SK-N-SH treated with all-trans-retinoic acid at 6 μM for 48 hours (cell line): ENCODE results near the gene P2RY8.

Experiments used
- ATAC-seq: fragments of 200-7000 bp; cut with Tn5 transposase; 3 replicates; pipeline ENCODE4 v1.9.1; 2020; ENCODE audit warnings: mild to moderate bottlenecking, moderate library complexity
- ARNTL ChIP-seq: fragments of 450-650 bp; formaldehyde crosslinking; IDR thresholded peaks from 2 replicates; pipeline ENCODE4 v1.5.0; 2020; ENCODE audit warnings: low read depth, mild to moderate bottlenecking, moderate library complexity, borderline replicate concordance
- BACH2 ChIP-seq: fragments of 250-450 bp; sonication (Bioruptor Pico); IDR thresholded peaks from 2 replicates; pipeline ENCODE4 v1.9.0; 2021; ENCODE audit warnings: mild to moderate bottlenecking, borderline replicate concordance
- CSDC2 ChIP-seq: fragments of 250-450 bp; sonication (Bioruptor Pico); IDR thresholded peaks from 2 replicates; pipeline ENCODE4 v1.5.0; 2020; ENCODE audit warnings: mild to moderate bottlenecking, moderate library complexity
- ESRRG ChIP-seq: fragments of 250-450 bp; sonication (Bioruptor Pico); IDR thresholded peaks from 2 replicates; pipeline ENCODE4 v1.6.1; 2021; ENCODE audit warnings: mild to moderate bottlenecking
- GLIS3 ChIP-seq: fragments of 250-450 bp; sonication (Bioruptor Pico); IDR thresholded peaks from 2 replicates; pipeline ENCODE4 v1.5.0; 2020; ENCODE audit warnings: mild to moderate bottlenecking, moderate library complexity
- ISL1 ChIP-seq: fragments of 250-450 bp; sonication (Bioruptor Pico); IDR thresholded peaks from 2 replicates; pipeline ENCODE4 v2.1.2; 2022; ENCODE audit warnings: mild to moderate bottlenecking, moderate library complexity
- OSR1 ChIP-seq: fragments of 250-450 bp; sonication (Bioruptor Pico); IDR thresholded peaks from 2 replicates; pipeline ENCODE4 v1.8.0; 2022; ENCODE audit warnings: moderate library complexity, mild to moderate bottlenecking, inconsistent platforms
- PPARA ChIP-seq: fragments of 250-450 bp; sonication (Bioruptor Pico); IDR thresholded peaks from 2 replicates; pipeline ENCODE4 v1.5.0; 2020; ENCODE audit warnings: mild to moderate bottlenecking, borderline replicate concordance
- RARB ChIP-seq: fragments of 250-450 bp; sonication (Bioruptor Pico); IDR thresholded peaks from 2 replicates; pipeline ENCODE4 v1.8.0; 2021; ENCODE audit warnings: mild to moderate bottlenecking, moderate library complexity
- SNAI2 ChIP-seq: fragments of 250-450 bp; sonication (Bioruptor Pico); IDR thresholded peaks from 2 replicates; pipeline ENCODE4 v1.5.0; 2020; ENCODE audit warnings: mild to moderate bottlenecking, moderate library complexity
- TCF4 ChIP-seq: fragments of 250-450 bp; sonication (Bioruptor Pico); IDR thresholded peaks from 2 replicates; pipeline ENCODE4 v1.8.0; 2021; ENCODE audit warnings: mild to moderate bottlenecking, moderate library complexity, borderline replicate concordance
- TOX ChIP-seq: fragments of 250-450 bp; sonication (Bioruptor Pico); IDR thresholded peaks from 2 replicates; pipeline ENCODE4 v1.8.0; 2021; ENCODE audit warnings: mild to moderate bottlenecking, moderate library complexity, borderline replicate concordance
- ZFP3 ChIP-seq: fragments of 250-450 bp; sonication (Bioruptor Pico); IDR thresholded peaks from 2 replicates; pipeline ENCODE4 v1.5.0; 2020; ENCODE audit warnings: mild to moderate bottlenecking, moderate library complexity
- ZFP30 ChIP-seq: fragments of 450-650 bp; formaldehyde crosslinking; IDR thresholded peaks from 2 replicates; pipeline ENCODE4 v1.5.0; 2022; ENCODE audit warnings: mild to moderate bottlenecking, moderate library complexity
- ZNF565 ChIP-seq: fragments of 450-650 bp; formaldehyde crosslinking; conservative IDR thresholded peaks from 2 replicates; pipeline ENCODE4 v1.5.0; 2020; ENCODE audit warnings: low read depth, mild to moderate bottlenecking, moderate library complexity
- ZNF70 ChIP-seq: fragments of 450-650 bp; formaldehyde crosslinking; IDR thresholded peaks from 2 replicates; pipeline ENCODE4 v1.5.0; 2020; ENCODE audit warnings: mild to moderate bottlenecking, moderate library complexity
- ZNF8 ChIP-seq: fragments of 450-650 bp; formaldehyde crosslinking; IDR thresholded peaks from 2 replicates; pipeline ENCODE4 v1.5.0; 2020; ENCODE audit warnings: mild to moderate bottlenecking, moderate library complexity
- TF ChIP-seq, protein P1 (sequence below): fragments of 250-450 bp; sonication (Bioruptor Pico); IDR thresholded peaks from 2 replicates; pipeline ENCODE4 v1.5.0; 2020; ENCODE audit warnings: mild to moderate bottlenecking, moderate library complexity
- TF ChIP-seq, protein P2 (sequence below): fragments of 250-450 bp; sonication (Bioruptor Pico); IDR thresholded peaks from 2 replicates; pipeline ENCODE4 v1.5.1; 2021; ENCODE audit warnings: mild to moderate bottlenecking, moderate library complexity
- TF ChIP-seq, protein P3 (sequence below): fragments of 250-450 bp; sonication (Bioruptor Pico); IDR thresholded peaks from 2 replicates; pipeline ENCODE4 v1.5.1; 2020; ENCODE audit warnings: low read depth, mild to moderate bottlenecking, moderate library complexity
- TF ChIP-seq, protein P4 (sequence below): fragments of 250-450 bp; sonication (Bioruptor Pico); IDR thresholded peaks from 2 replicates; pipeline ENCODE4 v1.8.0; 2020; ENCODE audit warnings: mild to moderate bottlenecking, moderate library complexity, borderline replicate concordance
- TF ChIP-seq, protein P5 (sequence below): fragments of 250-450 bp; sonication (Bioruptor Pico); IDR thresholded peaks from 2 replicates; pipeline ENCODE4 v1.8.0; 2021; ENCODE audit warnings: low read depth, mild to moderate bottlenecking, moderate library complexity, borderline replicate concordance

The P2RY8 gene

DNA sequence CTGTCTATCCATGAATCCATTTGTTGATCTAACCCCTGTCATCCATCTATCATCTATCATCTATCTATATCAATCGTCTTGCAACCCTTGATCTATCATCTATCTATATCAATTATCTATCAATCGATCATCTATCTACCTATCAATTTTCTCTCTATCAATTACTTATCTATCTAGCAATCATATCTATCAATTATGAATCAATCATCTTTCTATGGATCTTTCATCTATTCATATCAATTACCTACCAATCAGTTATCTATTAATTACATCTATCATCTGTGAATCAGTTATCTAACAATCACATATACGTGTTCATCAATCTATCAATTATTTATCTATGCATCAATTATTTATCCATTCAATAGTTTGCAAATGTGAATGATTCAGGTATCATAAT is 59.8 kb downstream of the P2RY8 start:
- no peak for ATAC-seq
- TF ChIP-seq PPARA (CRISPR knock-in tag): no peak
- TF ChIP-seq ZFP30 (CRISPR knock-in tag): no peak
- TF ChIP-seq RARB (CRISPR knock-in tag): no peak
- no peak for TF ChIP-seq OSR1 (CRISPR knock-in tag)
- TF ChIP-seq TOX (CRISPR knock-in tag): no peak
- TF ChIP-seq ZNF70 (CRISPR knock-in tag): no peak
- TF ChIP-seq, all 23 proteins: peak for 0

DNA sequence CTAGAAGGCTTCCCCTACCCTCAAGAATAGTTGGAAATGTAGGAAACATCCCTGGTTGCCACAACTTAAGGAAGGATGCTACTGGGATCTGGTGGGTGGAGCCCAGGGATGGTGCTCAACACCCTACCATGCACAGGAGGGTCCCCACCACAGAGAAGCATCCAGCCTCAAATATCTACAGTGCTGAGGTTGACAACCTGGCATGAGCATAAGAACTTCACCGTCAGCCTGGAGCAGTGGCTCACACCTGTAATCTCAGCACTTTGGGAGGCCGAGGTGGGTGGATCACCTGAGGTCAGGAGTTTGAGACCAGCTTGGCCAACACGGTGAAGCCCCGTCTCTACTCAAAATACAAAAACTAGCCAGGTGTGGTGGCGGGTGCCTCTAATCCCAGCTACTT is 60.3 kb downstream of the P2RY8 start:
- TF ChIP-seq ISL1 (CRISPR knock-in tag) (no peak), OSR1 (CRISPR knock-in tag) (no peak), SNAI2 (CRISPR knock-in tag) (no peak), PPARA (CRISPR knock-in tag) (no peak), ARNTL (no peak), ZNF565 (CRISPR knock-in tag) (no peak), ZNF70 (CRISPR knock-in tag) (no peak), BACH2 (CRISPR knock-in tag) (no peak), ESRRG (no peak), RARB (CRISPR knock-in tag) (no peak), ZFP3 (CRISPR knock-in tag) (no peak), TCF4 (CRISPR knock-in tag) (no peak), CSDC2 (CRISPR knock-in tag) (no peak), GLIS3 (CRISPR knock-in tag) (no peak)
- TF ChIP-seq, protein P1, sequence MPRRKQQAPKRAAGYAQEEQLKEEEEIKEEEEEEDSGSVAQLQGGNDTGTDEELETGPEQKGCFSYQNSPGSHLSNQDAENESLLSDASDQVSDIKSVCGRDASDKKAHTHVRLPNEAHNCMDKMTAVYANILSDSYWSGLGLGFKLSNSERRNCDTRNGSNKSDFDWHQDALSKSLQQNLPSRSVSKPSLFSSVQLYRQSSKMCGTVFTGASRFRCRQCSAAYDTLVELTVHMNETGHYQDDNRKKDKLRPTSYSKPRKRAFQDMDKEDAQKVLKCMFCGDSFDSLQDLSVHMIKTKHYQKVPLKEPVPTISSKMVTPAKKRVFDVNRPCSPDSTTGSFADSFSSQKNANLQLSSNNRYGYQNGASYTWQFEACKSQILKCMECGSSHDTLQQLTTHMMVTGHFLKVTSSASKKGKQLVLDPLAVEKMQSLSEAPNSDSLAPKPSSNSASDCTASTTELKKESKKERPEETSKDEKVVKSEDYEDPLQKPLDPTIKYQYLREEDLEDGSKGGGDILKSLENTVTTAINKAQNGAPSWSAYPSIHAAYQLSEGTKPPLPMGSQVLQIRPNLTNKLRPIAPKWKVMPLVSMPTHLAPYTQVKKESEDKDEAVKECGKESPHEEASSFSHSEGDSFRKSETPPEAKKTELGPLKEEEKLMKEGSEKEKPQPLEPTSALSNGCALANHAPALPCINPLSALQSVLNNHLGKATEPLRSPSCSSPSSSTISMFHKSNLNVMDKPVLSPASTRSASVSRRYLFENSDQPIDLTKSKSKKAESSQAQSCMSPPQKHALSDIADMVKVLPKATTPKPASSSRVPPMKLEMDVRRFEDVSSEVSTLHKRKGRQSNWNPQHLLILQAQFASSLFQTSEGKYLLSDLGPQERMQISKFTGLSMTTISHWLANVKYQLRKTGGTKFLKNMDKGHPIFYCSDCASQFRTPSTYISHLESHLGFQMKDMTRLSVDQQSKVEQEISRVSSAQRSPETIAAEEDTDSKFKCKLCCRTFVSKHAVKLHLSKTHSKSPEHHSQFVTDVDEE: no peak
- TF ChIP-seq, protein P2, sequence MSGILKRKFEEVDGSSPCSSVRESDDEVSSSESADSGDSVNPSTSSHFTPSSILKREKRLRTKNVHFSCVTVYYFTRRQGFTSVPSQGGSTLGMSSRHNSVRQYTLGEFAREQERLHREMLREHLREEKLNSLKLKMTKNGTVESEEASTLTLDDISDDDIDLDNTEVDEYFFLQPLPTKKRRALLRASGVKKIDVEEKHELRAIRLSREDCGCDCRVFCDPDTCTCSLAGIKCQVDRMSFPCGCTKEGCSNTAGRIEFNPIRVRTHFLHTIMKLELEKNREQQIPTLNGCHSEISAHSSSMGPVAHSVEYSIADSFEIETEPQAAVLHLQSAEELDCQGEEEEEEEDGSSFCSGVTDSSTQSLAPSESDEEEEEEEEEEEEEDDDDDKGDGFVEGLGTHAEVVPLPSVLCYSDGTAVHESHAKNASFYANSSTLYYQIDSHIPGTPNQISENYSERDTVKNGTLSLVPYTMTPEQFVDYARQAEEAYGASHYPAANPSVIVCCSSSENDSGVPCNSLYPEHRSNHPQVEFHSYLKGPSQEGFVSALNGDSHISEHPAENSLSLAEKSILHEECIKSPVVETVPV: no peak
- TF ChIP-seq, protein P3, sequence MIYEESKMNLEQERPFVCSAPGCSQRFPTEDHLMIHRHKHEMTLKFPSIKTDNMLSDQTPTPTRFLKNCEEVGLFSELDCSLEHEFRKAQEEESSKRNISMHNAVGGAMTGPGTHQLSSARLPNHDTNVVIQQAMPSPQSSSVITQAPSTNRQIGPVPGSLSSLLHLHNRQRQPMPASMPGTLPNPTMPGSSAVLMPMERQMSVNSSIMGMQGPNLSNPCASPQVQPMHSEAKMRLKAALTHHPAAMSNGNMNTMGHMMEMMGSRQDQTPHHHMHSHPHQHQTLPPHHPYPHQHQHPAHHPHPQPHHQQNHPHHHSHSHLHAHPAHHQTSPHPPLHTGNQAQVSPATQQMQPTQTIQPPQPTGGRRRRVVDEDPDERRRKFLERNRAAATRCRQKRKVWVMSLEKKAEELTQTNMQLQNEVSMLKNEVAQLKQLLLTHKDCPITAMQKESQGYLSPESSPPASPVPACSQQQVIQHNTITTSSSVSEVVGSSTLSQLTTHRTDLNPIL (CRISPR knock-in tag): no peak
- TF ChIP-seq, protein P4, sequence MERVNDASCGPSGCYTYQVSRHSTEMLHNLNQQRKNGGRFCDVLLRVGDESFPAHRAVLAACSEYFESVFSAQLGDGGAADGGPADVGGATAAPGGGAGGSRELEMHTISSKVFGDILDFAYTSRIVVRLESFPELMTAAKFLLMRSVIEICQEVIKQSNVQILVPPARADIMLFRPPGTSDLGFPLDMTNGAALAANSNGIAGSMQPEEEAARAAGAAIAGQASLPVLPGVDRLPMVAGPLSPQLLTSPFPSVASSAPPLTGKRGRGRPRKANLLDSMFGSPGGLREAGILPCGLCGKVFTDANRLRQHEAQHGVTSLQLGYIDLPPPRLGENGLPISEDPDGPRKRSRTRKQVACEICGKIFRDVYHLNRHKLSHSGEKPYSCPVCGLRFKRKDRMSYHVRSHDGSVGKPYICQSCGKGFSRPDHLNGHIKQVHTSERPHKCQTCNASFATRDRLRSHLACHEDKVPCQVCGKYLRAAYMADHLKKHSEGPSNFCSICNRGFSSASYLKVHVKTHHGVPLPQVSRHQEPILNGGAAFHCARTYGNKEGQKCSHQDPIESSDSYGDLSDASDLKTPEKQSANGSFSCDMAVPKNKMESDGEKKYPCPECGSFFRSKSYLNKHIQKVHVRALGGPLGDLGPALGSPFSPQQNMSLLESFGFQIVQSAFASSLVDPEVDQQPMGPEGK (CRISPR knock-in tag): no peak
- TF ChIP-seq, protein P5, sequence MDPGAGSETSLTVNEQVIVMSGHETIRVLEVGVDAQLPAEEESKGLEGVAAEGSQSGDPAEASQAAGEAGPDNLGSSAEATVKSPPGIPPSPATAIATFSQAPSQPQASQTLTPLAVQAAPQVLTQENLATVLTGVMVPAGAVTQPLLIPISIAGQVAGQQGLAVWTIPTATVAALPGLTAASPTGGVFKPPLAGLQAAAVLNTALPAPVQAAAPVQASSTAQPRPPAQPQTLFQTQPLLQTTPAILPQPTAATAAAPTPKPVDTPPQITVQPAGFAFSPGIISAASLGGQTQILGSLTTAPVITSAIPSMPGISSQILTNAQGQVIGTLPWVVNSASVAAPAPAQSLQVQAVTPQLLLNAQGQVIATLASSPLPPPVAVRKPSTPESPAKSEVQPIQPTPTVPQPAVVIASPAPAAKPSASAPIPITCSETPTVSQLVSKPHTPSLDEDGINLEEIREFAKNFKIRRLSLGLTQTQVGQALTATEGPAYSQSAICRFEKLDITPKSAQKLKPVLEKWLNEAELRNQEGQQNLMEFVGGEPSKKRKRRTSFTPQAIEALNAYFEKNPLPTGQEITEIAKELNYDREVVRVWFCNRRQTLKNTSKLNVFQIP (CRISPR knock-in tag): no peak
- no peak for ATAC-seq

DNA sequence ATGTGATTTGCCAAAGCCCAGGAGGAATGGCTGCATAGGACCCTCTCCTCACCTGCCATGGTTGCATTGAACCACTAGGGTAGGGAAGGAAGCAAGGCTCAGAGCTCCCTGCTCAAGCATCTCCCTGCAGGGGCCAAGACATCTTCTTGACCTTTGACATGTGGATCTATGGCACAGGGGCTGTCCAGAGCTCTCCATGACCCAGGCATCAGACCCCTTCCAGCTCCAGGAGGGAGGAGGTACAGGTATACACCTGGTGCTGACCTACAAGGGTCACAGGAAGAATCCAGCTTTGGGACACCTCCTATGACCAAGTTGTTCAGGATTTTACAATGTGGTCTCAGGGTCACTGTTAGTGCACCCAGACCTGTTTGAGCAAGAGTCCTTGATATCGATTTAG is 61.1 kb downstream of the P2RY8 start:
- no peak for ATAC-seq
- TF ChIP-seq TOX (CRISPR knock-in tag) (no peak), ZNF8 (CRISPR knock-in tag) (no peak), CSDC2 (CRISPR knock-in tag) (no peak), BACH2 (CRISPR knock-in tag) (no peak), OSR1 (CRISPR knock-in tag) (no peak), ZNF565 (CRISPR knock-in tag) (no peak), ESRRG (no peak), ZNF70 (CRISPR knock-in tag) (no peak), GLIS3 (CRISPR knock-in tag) (no peak)
- TF ChIP-seq, protein P5 (CRISPR knock-in tag): no peak
- TF ChIP-seq, protein P1: no peak
